Small intestine (tissue), 7 donors: Measurements from ENCODE around the gene THAP7. TPM values are rescaled to one million over a fixed set of nuclear protein-coding genes. Genes with fewer than 3 reads are reported as not detected.

ENCODE experiments used
- DNase-seq, 2 donors: peaks; one replicate each; pipeline versions ENCODE4 v3.0.0 to v3.0.0-alpha.2; 2013
- FAIRE-seq: peaks from 2 replicates; lab custom pipeline; 2012; peaks lifted over from hg19 to GRCh38; lab: Jason Lieb, UNC
- H3K27ac ChIP-seq, 3 donors: one replicate each; pipeline ENCODE4 v1.5.1; 2013; ENCODE audit warnings: low read length in 2 of 3, mild to moderate bottlenecking in 2 of 3, control low read depth in 1 of 3, inconsistent platforms in 1 of 3, low read depth in 1 of 3, moderate library complexity in 1 of 3
- H3K27me3 ChIP-seq, 3 donors: one replicate each; pipeline ENCODE4 v1.6.1; 2013; ENCODE audit warnings: low read length in 3 of 3, inconsistent platforms in 1 of 3; ENCODE audit not compliant: control insufficient read depth in 3 of 3, insufficient read depth in 3 of 3
- H3K36me3 ChIP-seq, 3 donors: one replicate each; pipeline ENCODE4 v1.6.1; 2013; ENCODE audit warnings: low read length in 3 of 3, inconsistent platforms in 1 of 3, low read depth in 1 of 3, mild to moderate bottlenecking in 1 of 3, moderate library complexity in 1 of 3; ENCODE audit not compliant: control insufficient read depth in 3 of 3, insufficient read depth in 2 of 3
- H3K4me1 ChIP-seq, 3 donors: one replicate each; pipeline ENCODE4 v1.6.1; 2013; ENCODE audit warnings: low read length in 2 of 3, inconsistent platforms in 1 of 3, low read depth in 1 of 3, mild to moderate bottlenecking in 1 of 3, moderate library complexity in 1 of 3; ENCODE audit not compliant: control insufficient read depth in 3 of 3, insufficient read depth in 2 of 3
- H3K4me3 ChIP-seq, 3 donors: one replicate each; pipeline ENCODE4 v1.5.1; 2013; ENCODE audit warnings: low read length in 3 of 3, control low read depth in 1 of 3, inconsistent platforms in 1 of 3, low read depth in 1 of 3, mild to moderate bottlenecking in 1 of 3, moderate library complexity in 1 of 3
- H3K9me3 ChIP-seq, 2 donors: one replicate each; pipeline ENCODE4 v1.6.1; 2013; ENCODE audit warnings: low read depth in 1 of 2, low read length in 1 of 2; ENCODE audit not compliant: control insufficient read depth in 2 of 2, insufficient read depth in 1 of 2
- WGBS, 3 donors: extraction: QIAGEN DNeasy Blood & Tissue Kit; methylation state at CpG; one replicate each; pipeline ENCODE4 v1.1.7; 2013; 5-methylcytosine and 5-hydroxymethylcytosine counted together
- polyA plus RNA-seq, 4 donors: library from polyadenylated mRNA; stranded (reverse) in 3 of 4; unstranded in 1 of 4; fragments of 200-250 nt in 3 of 4; fragments of 120-200 nt in 1 of 4; gene quantifications; one replicate each; pipeline versions ENCODE4 v1.2.1 to v1.2.3, GENCODE V29; 2013
- donor health status: healthy with polysubstance abuse.
- donor health status: control.
- donor health status: control.
- donor health status: Bipolar disorder and iron deficiency.
- donor health status: healthy.

The THAP7 gene
- polyA plus RNA-seq, 4 donors: 27.0 to 43.2 (median 30.8) TPM

GRCh38 chr22:20964090-20964798 is 37.7 kb downstream of the THAP7 start:
- H3K4me1 ChIP-seq: peaks cover 0 to 22% (median 0%) of the 10 kb centered on the region in 3 donors
- H3K27ac ChIP-seq: no peak overlapping the region
- no peak for DNase-seq
- FAIRE-seq: no peak
- 38 to 59% (median 53%) methylated on average over 6 of the region's 6 CpGs for WGBS, 3 donors
- peak overlapping the region in 2 of 3 donors; percentile 39 to 55 for H3K4me3 ChIP-seq
- H3K27me3 ChIP-seq: peaks cover 0 to 13% (median 3%) of the 10 kb centered on the region in 3 donors
- H3K36me3 ChIP-seq: peaks cover 0 to 2% (median 0%) of the 10 kb centered on the region in 3 donors
- no peaks in the 10 kb centered on the region for H3K9me3 ChIP-seq

GRCh38 chr22:20963201-20964052 is 38.5 kb downstream of the THAP7 start:
- FAIRE-seq: no peak
- H3K36me3 ChIP-seq: peaks cover 0 to 2% (median 0%) of the 10 kb centered on the region in 3 donors
- H3K4me3 ChIP-seq: no peak overlapping the region
- peaks cover 0 to 13% (median 3%) of the 10 kb centered on the region in 3 donors for H3K27me3 ChIP-seq
- DNase-seq: no peak
- 69 to 80% (median 72%) methylated on average over 7 of the region's 7 CpGs for WGBS, 3 donors
- H3K9me3 ChIP-seq: no peaks in the 10 kb centered on the region
- no peak overlapping the region for H3K27ac ChIP-seq
- peaks cover 0 to 22% (median 0%) of the 10 kb centered on the region in 3 donors for H3K4me1 ChIP-seq

GRCh38 chr22:20962491-20962945 is 39.4 kb downstream of the THAP7 start:
- peaks cover 0 to 2% (median 0%) of the 10 kb centered on the region in 3 donors for H3K36me3 ChIP-seq
- H3K9me3 ChIP-seq: no peaks in the 10 kb centered on the region
- H3K4me1 ChIP-seq: peaks cover 0 to 26% (median 4%) of the 10 kb centered on the region in 3 donors
- FAIRE-seq: no peak
- DNase-seq: no peak
- WGBS, 3 donors: 91 to 93% (median 92%) methylated on average over 6 of the region's 6 CpGs
- peaks cover 0 to 13% (median 3%) of the 10 kb centered on the region in 3 donors for H3K27me3 ChIP-seq
- no peak overlapping the region for H3K4me3 ChIP-seq
- H3K27ac ChIP-seq: no peak overlapping the region

GRCh38 chr22:20960609-20961008 is 41.3 kb downstream of the THAP7 start:
- no peak overlapping the region for H3K27ac ChIP-seq
- peaks cover 0 to 38% (median 4%) of the 10 kb centered on the region in 3 donors for H3K4me1 ChIP-seq
- no peak overlapping the region for H3K4me3 ChIP-seq
- H3K36me3 ChIP-seq: peaks cover 0 to 7% (median 0%) of the 10 kb centered on the region in 3 donors
- no peak for FAIRE-seq
- 89 to 92% (median 91%) methylated on average over 4 of the region's 4 CpGs for WGBS, 3 donors
- H3K27me3 ChIP-seq: peaks cover 0 to 12% (median 3%) of the 10 kb centered on the region in 3 donors
- DNase-seq: no peak
- H3K9me3 ChIP-seq: no peaks in the 10 kb centered on the region

- H3K4me1 ChIP-seq: peaks cover 0 to 41% (median 5%) of the 10 kb centered on the region in 3 donors
- H3K27ac ChIP-seq: no peak overlapping the region
- H3K27me3 ChIP-seq: peaks cover 0 to 8% (median 3%) of the 10 kb centered on the region in 3 donors
- WGBS, 3 donors: 90 to 98% (median 95%) methylated on average over 20 of the region's 20 CpGs
- no peak overlapping the region for H3K4me3 ChIP-seq
- FAIRE-seq (no peak), DNase-seq (no peak)
- H3K36me3 ChIP-seq: peaks cover 0 to 14% (median 0%) of the 10 kb centered on the region in 3 donors
- no peaks in the 10 kb centered on the region for H3K9me3 ChIP-seq
These were observed 42.1 kb downstream of the THAP7 start for GRCh38 chr22:20959578-20960461.

- Histone ChIP-seq H3K36me3 (peaks cover 2 to 29% (median 3%) of the 10 kb centered on the region in 3 donors), H3K27me3 (no peaks in the 10 kb centered on the region), H3K4me3 (peak overlapping the region; percentile 55 to 93 (median 82)), H3K9me3 (no peaks in the 10 kb centered on the region), H3K4me1 (peaks cover 0 to 48% (median 5%) of the 10 kb centered on the region in 3 donors), H3K27ac (peak overlapping the region; percentile 92 to 97 (median 93))
- DNase-seq (peak in 1 of 2 donors; percentile 74), FAIRE-seq (no peak)
- 1 to 12% (median 3%) methylated on average over 12 to 32 of the region's 32 CpGs for WGBS, 3 donors
These were observed 44.1 kb downstream of the THAP7 start for GRCh38 chr22:20957683-20958431.

- Histone ChIP-seq H3K9me3 (no peaks in the 10 kb centered on the region), H3K4me1 (peaks cover 0 to 55% (median 9%) of the 10 kb centered on the region in 3 donors), H3K4me3 (peak overlapping the region; percentile 55 to 93 (median 82)), H3K36me3 (peaks cover 2 to 35% (median 5%) of the 10 kb centered on the region in 3 donors), H3K27me3 (no peaks in the 10 kb centered on the region), H3K27ac (peak overlapping the region; percentile 92 to 97 (median 93))
- FAIRE-seq (no peak), DNase-seq (peak; percentile 67 to 76)
- WGBS, 3 donors: 1 to 4% (median 2%) methylated on average over 45 to 59 of the region's 59 CpGs
These were observed 44.7 kb downstream of the THAP7 start for GRCh38 chr22:20957102-20957682.
